ENCODE measurements around the gene PRSS8. TPM values are rescaled to one million over a fixed set of nuclear protein-coding genes. Genes with fewer than 3 reads are reported as not detected.

Gene PRSS8
- total and polyA plus RNA-seq, 2 donors = 1.6 TPM

- Histone ChIP-seq H3K27ac (ENCODE audit: low read depth) (no peak overlapping the region), H3K36me3 (ENCODE audit: insufficient read depth) (peaks cover 7% of the 10 kb centered on the region), H3K4me1 (ENCODE audit: insufficient read depth) (no peaks in the 10 kb centered on the region), H3K4me3 (ENCODE audit: low read depth, low read length) (no peak overlapping the region)
- 68% methylated on average over 9 of the region's 9 CpGs for WGBS
- DNase-seq (ENCODE audit: extremely low spot score) = no peak
Observed at GRCh38 chr16:31083081-31083480, 52.4 kb downstream of the PRSS8 start.

DNA sequence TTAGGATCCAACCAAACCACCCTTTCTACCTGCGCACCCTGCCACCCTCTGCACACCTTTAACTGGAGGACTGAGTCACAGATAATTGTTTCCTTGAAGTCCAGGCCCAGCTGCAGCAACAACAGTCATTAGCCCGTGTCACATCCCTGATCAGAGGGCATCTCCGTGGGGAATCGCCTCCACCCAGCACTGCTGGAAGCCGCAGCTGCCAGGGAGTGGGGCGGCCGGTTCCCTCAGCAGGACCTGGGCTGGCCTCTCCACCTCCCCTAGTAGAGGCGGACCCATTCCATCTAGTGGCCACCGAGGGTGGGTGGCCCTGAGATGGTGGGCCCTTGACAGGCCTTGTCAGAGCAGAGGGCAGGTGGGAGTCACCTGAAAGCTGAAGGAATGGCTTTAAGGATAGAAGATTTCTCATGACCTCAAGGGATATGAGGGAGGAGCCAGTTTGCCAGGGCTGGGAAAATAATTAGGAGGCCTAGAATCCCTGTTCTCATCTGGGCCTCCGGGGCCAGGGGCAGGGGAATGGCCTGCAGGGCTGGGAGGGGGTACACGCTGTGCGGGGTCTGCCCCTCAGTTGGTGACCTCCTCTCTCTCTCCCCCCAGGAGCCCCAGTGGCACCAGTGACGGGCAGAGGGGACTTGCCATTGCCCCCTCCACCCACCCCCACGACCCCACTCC lies 53.0 kb downstream of the PRSS8 start:
- WGBS = 80% methylated on average over 14 of the region's 14 CpGs
- H3K27ac ChIP-seq (ENCODE audit: low read depth) = no peak overlapping the region
- no peak overlapping the region for H3K4me3 ChIP-seq (ENCODE audit: low read depth, low read length)
- no peak for DNase-seq (ENCODE audit: extremely low spot score)
- peaks cover 8% of the 10 kb centered on the region for H3K36me3 ChIP-seq (ENCODE audit: insufficient read depth)
- H3K4me1 ChIP-seq (ENCODE audit: insufficient read depth) = no peaks in the 10 kb centered on the region

Small RNA genes within 50 kb of the gene (small RNA-seq; reads per million reads assigned to genes)
- gene AC009088.4 (not detected), gene NDUFA3P6 (not detected)

Other genes with a start within 250 kb of the PRSS8 start
- gene BCL7C, start 241.7 kb downstream of the PRSS8 start, total RNA-seq = 31.7 TPM
- gene BCL7C, start 241.7 kb downstream of the PRSS8 start, polyA plus RNA-seq = 33.2 TPM
- gene CTF1, start 239.1 kb downstream of the PRSS8 start, total RNA-seq = 2.1 TPM
- gene CTF1, start 239.1 kb downstream of the PRSS8 start, polyA plus RNA-seq = 16.8 TPM
- 9.6 TPM for gene FBXL19, start 212.2 kb downstream of the PRSS8 start, total RNA-seq
- gene FBXL19, start 212.2 kb downstream of the PRSS8 start, polyA plus RNA-seq = 15.2 TPM
- 16.7 TPM for gene ORAI3, start 186.7 kb downstream of the PRSS8 start, total RNA-seq
- gene ORAI3, start 186.7 kb downstream of the PRSS8 start, polyA plus RNA-seq = 39.7 TPM
- gene SETD1A, start 178.0 kb downstream of the PRSS8 start, total RNA-seq = 2.9 TPM
- gene SETD1A, start 178.0 kb downstream of the PRSS8 start, polyA plus RNA-seq = 14.6 TPM
- 11.0 TPM for gene HSD3B7, start 150.5 kb downstream of the PRSS8 start, total RNA-seq
- 20.3 TPM for gene HSD3B7, start 150.5 kb downstream of the PRSS8 start, polyA plus RNA-seq
- gene STX1B, start 125.1 kb downstream of the PRSS8 start, total RNA-seq = 0.74 TPM
- gene STX1B, start 125.1 kb downstream of the PRSS8 start, polyA plus RNA-seq = 0.47 TPM
- 18.0 TPM for gene STX4, start 102.2 kb downstream of the PRSS8 start, total RNA-seq
- gene STX4, start 102.2 kb downstream of the PRSS8 start, polyA plus RNA-seq = 68.2 TPM
- gene ZNF668, start 61.5 kb downstream of the PRSS8 start, total RNA-seq = 4.5 TPM
- gene ZNF668, start 61.5 kb downstream of the PRSS8 start, polyA plus RNA-seq = 10.7 TPM
- 9.4 TPM for gene ZNF646, start 61.3 kb downstream of the PRSS8 start, total RNA-seq
- gene ZNF646, start 61.3 kb downstream of the PRSS8 start, polyA plus RNA-seq = 11.5 TPM
- gene PRSS53, start 46.8 kb downstream of the PRSS8 start, total RNA-seq = 1.1 TPM
- 4.7 TPM for gene PRSS53, start 46.8 kb downstream of the PRSS8 start, polyA plus RNA-seq
- 43.8 TPM for gene VKORC1, start 40.9 kb downstream of the PRSS8 start, total RNA-seq
- 210 TPM for gene VKORC1, start 40.9 kb downstream of the PRSS8 start, polyA plus RNA-seq
- gene BCKDK, start 27.3 kb downstream of the PRSS8 start, total RNA-seq = 10.4 TPM
- gene BCKDK, start 27.3 kb downstream of the PRSS8 start, polyA plus RNA-seq = 56.0 TPM
- 41.2 TPM for gene KAT8, start 18.1 kb downstream of the PRSS8 start, total RNA-seq
- gene KAT8, start 18.1 kb downstream of the PRSS8 start, polyA plus RNA-seq = 64.5 TPM
- 2.0 TPM for gene PRSS36, start 14.3 kb upstream of the PRSS8 start, total RNA-seq
- 2.6 TPM for gene PRSS36, start 14.3 kb upstream of the PRSS8 start, polyA plus RNA-seq
- gene FUS, start 44.4 kb upstream of the PRSS8 start, total RNA-seq = 81.6 TPM
- 159 TPM for gene FUS, start 44.4 kb upstream of the PRSS8 start, polyA plus RNA-seq
- 21.7 TPM for gene PYCARD, start 67.0 kb upstream of the PRSS8 start, total RNA-seq
- gene PYCARD, start 67.0 kb upstream of the PRSS8 start, polyA plus RNA-seq = 34.9 TPM
- gene TRIM72, start 78.4 kb upstream of the PRSS8 start, total RNA-seq = 2.5 TPM
- 0.05 TPM for gene TRIM72, start 78.4 kb upstream of the PRSS8 start, polyA plus RNA-seq
- not detected for gene PYDC1, start 81.4 kb upstream of the PRSS8 start, total RNA-seq
- gene PYDC1, start 81.4 kb upstream of the PRSS8 start, polyA plus RNA-seq = not detected
- gene ITGAM, start 124.2 kb upstream of the PRSS8 start, total RNA-seq = 6.9 TPM
- gene ITGAM, start 124.2 kb upstream of the PRSS8 start, polyA plus RNA-seq = 6.5 TPM
- gene ITGAX, start 219.4 kb upstream of the PRSS8 start, total RNA-seq = 2.2 TPM
- gene ITGAX, start 219.4 kb upstream of the PRSS8 start, polyA plus RNA-seq = 3.3 TPM

Measured in urinary bladder (tissue), 4 donors.